Transverse colon (tissue), 3 donors: ENCODE measurements around the gene ZNF500.

Source experiments
- EP300 ChIP-seq: sonication (generic); formaldehyde crosslinking; IDR thresholded peaks from one replicate; pipeline ENCODE4 v1.6.1; 2017; ENCODE audit warnings: antibody characterized with exemption, low read depth
- POLR2A ChIP-seq: fragments of 450-650 bp; IDR thresholded peaks from one replicate; pipeline ENCODE4 v1.6.1; 2016; ENCODE audit warnings: antibody characterized with exemption, mild to moderate bottlenecking, moderate library complexity
- TF ChIP-seq, protein P1 (sequence below), 5 experiments: fragments of 200-600 bp in 3 of 5; fragments of 450-650 bp in 2 of 5; sonication (generic) in 3 of 5; IDR thresholded peaks; 1 replicate in 2 of 5; 2 replicates in 3 of 5; pipeline ENCODE4 v1.5.1; 2016 to 2017; ENCODE audit warnings: antibody characterized with exemption in 5 of 5, inconsistent platforms in 3 of 5, mild to moderate bottlenecking in 2 of 5, moderate library complexity in 1 of 5

DNA sequence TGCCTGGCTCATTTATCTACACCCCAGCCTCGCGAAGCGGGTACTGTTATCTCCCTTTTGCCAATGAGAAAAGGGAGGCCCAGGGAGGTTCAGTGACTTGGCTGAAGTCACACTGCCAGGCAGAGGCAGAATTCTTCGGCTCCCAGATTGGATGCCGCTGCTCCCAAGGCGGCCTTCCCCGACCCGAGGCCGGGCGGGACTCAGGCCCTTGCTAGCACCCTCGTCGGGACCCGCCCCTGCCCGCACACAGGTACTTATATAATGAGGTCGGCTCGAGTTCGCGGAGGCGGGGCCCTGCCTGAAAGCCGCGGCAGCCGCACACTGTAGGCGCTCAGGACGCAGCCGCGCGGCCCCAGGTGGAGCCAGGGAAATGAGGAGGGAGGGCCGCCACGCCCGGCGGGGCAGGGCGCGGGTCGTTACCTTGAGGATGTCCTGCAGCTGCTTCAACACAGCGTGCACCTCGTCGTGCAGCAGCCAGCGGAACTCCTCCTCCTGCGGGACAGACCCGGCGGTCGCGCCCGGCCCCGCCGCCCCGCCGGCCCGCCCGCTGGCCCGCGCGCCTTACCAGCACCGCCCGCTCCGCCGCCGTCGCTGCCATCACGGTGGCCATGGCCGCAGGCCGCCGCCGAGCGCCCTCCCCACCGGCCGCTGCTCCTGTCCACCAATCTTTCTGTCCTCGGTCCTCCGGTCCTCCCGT lies 35.1 kb upstream of the ZNF500 start, which contains the start of gene ROGDI:
- peak; percentile 66 for TF ChIP-seq POLR2A
- no peak for TF ChIP-seq EP300
- TF ChIP-seq, protein P1, sequence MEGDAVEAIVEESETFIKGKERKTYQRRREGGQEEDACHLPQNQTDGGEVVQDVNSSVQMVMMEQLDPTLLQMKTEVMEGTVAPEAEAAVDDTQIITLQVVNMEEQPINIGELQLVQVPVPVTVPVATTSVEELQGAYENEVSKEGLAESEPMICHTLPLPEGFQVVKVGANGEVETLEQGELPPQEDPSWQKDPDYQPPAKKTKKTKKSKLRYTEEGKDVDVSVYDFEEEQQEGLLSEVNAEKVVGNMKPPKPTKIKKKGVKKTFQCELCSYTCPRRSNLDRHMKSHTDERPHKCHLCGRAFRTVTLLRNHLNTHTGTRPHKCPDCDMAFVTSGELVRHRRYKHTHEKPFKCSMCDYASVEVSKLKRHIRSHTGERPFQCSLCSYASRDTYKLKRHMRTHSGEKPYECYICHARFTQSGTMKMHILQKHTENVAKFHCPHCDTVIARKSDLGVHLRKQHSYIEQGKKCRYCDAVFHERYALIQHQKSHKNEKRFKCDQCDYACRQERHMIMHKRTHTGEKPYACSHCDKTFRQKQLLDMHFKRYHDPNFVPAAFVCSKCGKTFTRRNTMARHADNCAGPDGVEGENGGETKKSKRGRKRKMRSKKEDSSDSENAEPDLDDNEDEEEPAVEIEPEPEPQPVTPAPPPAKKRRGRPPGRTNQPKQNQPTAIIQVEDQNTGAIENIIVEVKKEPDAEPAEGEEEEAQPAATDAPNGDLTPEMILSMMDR (IDR thresholded peaks at IDR 0.05): no peak
